Thyroid gland (tissue), 4 donors: ENCODE results near the gene MGLL. TPM values are rescaled to one million over a fixed set of nuclear protein-coding genes. Genes with fewer than 3 reads are reported as not detected.
"Not testable (repeated sequence)": the region's sequence is repeated elsewhere in the genome, so short reads cannot be mapped to it uniquely, and the experiment has no call there.

ENCODE experiments used
- DNase-seq, 2 donors: peaks; one replicate each; pipeline ENCODE4 v3.0.0-alpha.2; 2019
- H3K27ac ChIP-seq, 3 donors: fragments of 200-600 bp; sonication (generic); 1 replicate in 2 of 3; 2 replicates in 1 of 3; pipeline ENCODE4 v1.5.1; 2016 to 2019; ENCODE audit warnings: mild to moderate bottlenecking in 1 of 3, moderate library complexity in 1 of 3
- H3K27me3 ChIP-seq: fragments of 200-600 bp; sonication (generic); one replicate; pipeline ENCODE4 v1.5.1; 2019
- H3K36me3 ChIP-seq, 2 donors: fragments of 200-600 bp; sonication (generic); one replicate each; pipeline ENCODE4 v1.5.1; 2016 to 2019
- H3K4me1 ChIP-seq, 2 donors: fragments of 200-600 bp; sonication (generic); one replicate each; pipeline ENCODE4 v1.5.1; 2017 to 2019
- H3K4me3 ChIP-seq, 3 donors: fragments of 200-600 bp; sonication (generic); replicated peaks in 1 of 3; 1 replicate in 2 of 3; 2 replicates in 1 of 3; pipeline ENCODE4 v1.5.1; 2016; ENCODE audit warnings: mild to moderate bottlenecking in 1 of 3
- H3K9me3 ChIP-seq: fragments of 200-600 bp; sonication (generic); one replicate; pipeline ENCODE4 v1.5.1; 2017
- CTCF ChIP-seq, 6 experiments: fragments of 200-600 bp in 3 of 6; fragments of 450-650 bp in 3 of 6; sonication (generic) in 3 of 6; IDR thresholded peaks; one replicate each; pipeline ENCODE4 v1.5.1; 2016 to 2019; ENCODE audit warnings: antibody characterized with exemption in 6 of 6, mild to moderate bottlenecking in 2 of 6, inconsistent platforms in 1 of 6, moderate library complexity in 1 of 6
- POLR2A ChIP-seq, 2 donors: fragments of 450-650 bp; IDR thresholded peaks; one replicate each; pipeline ENCODE4 v1.6.1; 2017; ENCODE audit warnings: antibody characterized with exemption in 2 of 2, mild to moderate bottlenecking in 2 of 2, moderate library complexity in 1 of 2
- WGBS, 2 donors: methylation state at CpG; one replicate each; pipeline ENCODE4 v1.1.5; 2017; 5-methylcytosine and 5-hydroxymethylcytosine counted together
- intact Hi-C: fragments of 100-400 bp; cut with DNase I; formaldehyde crosslinking; loops from one replicate; pipeline ENCODE4 v1.15.1; 2023
- total RNA-seq, 4 donors: library from RNA; depleted of rRNA; stranded (reverse); fragments of >200 nt; gene quantifications; one replicate each; pipeline ENCODE4 v1.2.3, GENCODE V29; 2016

MGLL gene
- total RNA-seq, 4 donors from 2014 or later = 12.4 to 24.7 (median 18.4) TPM

GRCh38 chr3:127658234-127658633 is 164.1 kb downstream of the MGLL start:
- 73 to 79% methylated on average over 1 of the region's 1 CpG for WGBS, 2 donors
- Histone ChIP-seq H3K4me1 (no peaks in the 10 kb centered on the region), H3K27me3 (no peaks in the 10 kb centered on the region), H3K27ac (no peak overlapping the region), H3K4me3 (no peak overlapping the region), H3K36me3 (no peaks in the 10 kb centered on the region), H3K9me3 (no peaks in the 10 kb centered on the region)
- DNase-seq = no peak
- intact Hi-C loops = no loop called here
- TF ChIP-seq CTCF (IDR thresholded peaks at IDR 0.05) (no peak), POLR2A (IDR thresholded peaks at IDR 0.05) (no peak)

DNA sequence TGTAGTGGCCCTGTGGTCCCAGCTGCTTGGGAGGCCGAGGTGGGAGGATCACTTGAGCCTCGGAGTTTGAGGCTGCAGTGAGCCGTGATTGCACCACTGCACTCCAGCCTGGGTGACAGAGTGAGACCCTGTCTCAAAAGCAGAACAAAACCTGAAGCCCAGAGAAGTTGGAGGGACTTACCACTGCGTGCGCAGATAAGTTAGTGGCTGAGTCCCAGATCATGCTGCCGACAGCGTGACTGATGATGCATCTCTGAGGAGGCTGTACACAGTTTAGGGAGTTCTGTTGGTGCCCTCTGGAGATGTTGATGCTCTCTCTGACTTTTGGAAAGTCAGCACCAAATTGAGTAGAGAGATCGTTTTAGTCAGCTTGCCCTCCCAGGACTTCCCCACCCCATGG is 165.4 kb downstream of the MGLL start:
- WGBS, 2 donors = 91 to 95% methylated on average over 7 to 8 of the region's 8 CpGs
- Histone ChIP-seq H3K27ac (no peak overlapping the region), H3K4me1 (no peaks in the 10 kb centered on the region), H3K36me3 (no peaks in the 10 kb centered on the region), H3K9me3 (no peaks in the 10 kb centered on the region), H3K27me3 (no peaks in the 10 kb centered on the region), H3K4me3 (no peak overlapping the region)
- no peak for TF ChIP-seq CTCF (IDR thresholded peaks at IDR 0.05)
- no peak for TF ChIP-seq POLR2A (IDR thresholded peaks at IDR 0.05)
- intact Hi-C loops = no loop called here
- DNase-seq = no peak

- TF ChIP-seq CTCF (IDR thresholded peaks at IDR 0.05) (no peak), POLR2A (IDR thresholded peaks at IDR 0.05) (no peak)
- Histone ChIP-seq H3K27me3 (no peaks in the 10 kb centered on the region), H3K4me3 (no peak overlapping the region), H3K9me3 (no peaks in the 10 kb centered on the region), H3K27ac (no peak overlapping the region), H3K36me3 (no peaks in the 10 kb centered on the region), H3K4me1 (no peaks in the 10 kb centered on the region)
- intact Hi-C loops = no loop called here
- no peak for DNase-seq
- 62 to 64% methylated on average over 3 of the region's 3 CpGs for WGBS, 2 donors
Measured at GRCh38 chr3:127655641-127656040, 166.7 kb downstream of the MGLL start.

DNA sequence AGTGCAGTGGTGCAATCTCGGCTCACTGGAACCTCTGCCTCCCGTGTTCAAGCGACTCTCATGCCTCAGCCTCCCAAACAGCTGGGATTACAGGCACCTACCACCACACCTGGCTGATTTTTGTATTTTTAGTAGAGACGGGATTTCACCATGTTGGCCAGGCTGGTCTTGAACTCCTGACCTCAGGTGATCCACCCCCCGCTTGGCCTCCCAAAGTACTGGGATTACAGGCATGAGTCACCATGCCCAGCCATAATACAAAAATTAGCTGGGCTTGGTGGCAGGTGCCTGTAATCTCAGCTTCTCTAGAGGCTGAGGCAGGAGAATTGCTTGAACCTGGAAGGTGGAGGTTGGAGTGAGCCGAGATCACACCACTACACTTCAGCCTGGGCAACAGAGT is 167.3 kb downstream of the MGLL start:
- H3K27me3 ChIP-seq, H3K4me3 ChIP-seq, H3K4me1 ChIP-seq, H3K36me3 ChIP-seq, DNase-seq, H3K9me3 ChIP-seq: not testable (repeated sequence)
- H3K27ac ChIP-seq = peak overlapping the region in 1 of 3 donors; percentile 4
- intact Hi-C loops = loop anchor here (5.0 kb wide), 2 partner anchors 177 to 317 kb away; no protein-coding TSS in a partner anchor
- 94 to 95% methylated on average over 6 of the region's 6 CpGs for WGBS, 2 donors

GRCh38 chr3:127654374-127654773 is 167.9 kb downstream of the MGLL start:
- Histone ChIP-seq H3K4me3 (no peak overlapping the region), H3K4me1 (no peaks in the 10 kb centered on the region), H3K27me3 (no peaks in the 10 kb centered on the region), H3K36me3 (no peaks in the 10 kb centered on the region), H3K9me3 (no peaks in the 10 kb centered on the region), H3K27ac (no peak overlapping the region)
- 74 to 78% methylated on average over 4 of the region's 4 CpGs for WGBS, 2 donors
- intact Hi-C loops = loop anchor here (5.0 kb wide), 2 partner anchors 178 to 318 kb away; no protein-coding TSS in a partner anchor
- no peak for DNase-seq
- no peak for TF ChIP-seq CTCF (IDR thresholded peaks at IDR 0.05)
- no peak for TF ChIP-seq POLR2A (IDR thresholded peaks at IDR 0.05)
